OCI-LY7 (cell line): ENCODE data around the gene CCL27. TPM values are rescaled to one million over a fixed set of nuclear protein-coding genes. Genes with fewer than 3 reads are reported as not detected.

Source experiments
- BruUV-seq: library from RNA; stranded (reverse); fragments of 400-500 nt; replicated peaks from 2 replicates; lab custom pipeline; 2021; lab: Mats Ljungman, UMichigan
- CTCF ChIA-PET: fragments of 300-600 bp; sonication (Branson Sonifier 250); formaldehyde crosslinking; loops from one replicate; lab custom pipeline; 2022; ENCODE audit warnings: antibody characterized with exemption; ENCODE audit not compliant: unreplicated experiment; lab: Charles Lee
- POLR2A ChIA-PET: fragments of 300-600 bp; sonication (Branson Sonifier 250); formaldehyde crosslinking; loops from one replicate; lab custom pipeline; 2022; ENCODE audit warnings: antibody characterized with exemption; lab: Charles Lee
- DNase-seq: peaks from one replicate; pipeline ENCODE4 v3.0.0-alpha.2; 2015; ENCODE audit warnings: low spot score
- H2AFZ ChIP-seq: fragments of 200-600 bp; sonication (generic), shearing (Covaris generic); 2 replicates; pipeline ENCODE4 v1.6.1; 2014; ENCODE audit warnings: mild to moderate bottlenecking, antibody characterized with exemption, low read length, moderate library complexity
- H3K27ac ChIP-seq: fragments of 200-600 bp; sonication (generic); 2 replicates; pipeline ENCODE4 v1.5.1; 2014; ENCODE audit warnings: mixed run types, low read depth, mild to moderate bottlenecking, moderate library complexity, low read length, inconsistent platforms; ENCODE audit not compliant: poor library complexity, severe bottlenecking
- H3K36me3 ChIP-seq: fragments of 200-600 bp; sonication (generic); 2 replicates; pipeline ENCODE4 v1.6.1; 2014; ENCODE audit warnings: mild to moderate bottlenecking, antibody characterized with exemption, low read length, moderate library complexity, mixed read lengths; ENCODE audit not compliant: insufficient read depth
- H3K4me1 ChIP-seq: fragments of 200-600 bp; sonication (generic); 2 replicates; pipeline ENCODE4 v1.5.1; 2014; ENCODE audit warnings: mild to moderate bottlenecking, low read length; ENCODE audit not compliant: insufficient read depth, poor library complexity, severe bottlenecking
- H3K4me2 ChIP-seq: fragments of 200-600 bp; sonication (generic); 2 replicates; pipeline ENCODE4 v1.6.1; 2014; ENCODE audit warnings: mild to moderate bottlenecking, low read length
- H3K4me3 ChIP-seq: fragments of 200-600 bp; sonication (generic); 2 replicates; pipeline ENCODE4 v1.5.1; 2014; ENCODE audit warnings: mild to moderate bottlenecking, low read depth, low read length; ENCODE audit not compliant: poor library complexity, severe bottlenecking
- H3K79me2 ChIP-seq: fragments of 200-600 bp; sonication (generic); 2 replicates; pipeline ENCODE4 v1.6.1; 2016; ENCODE audit warnings: low read depth, mild to moderate bottlenecking, low read length, moderate library complexity, mixed read lengths; ENCODE audit not compliant: insufficient read depth
- H3K9me2 ChIP-seq: fragments of 200-600 bp; sonication (generic); 2 replicates; pipeline ENCODE4 v1.6.1; 2016; ENCODE audit warnings: mild to moderate bottlenecking, low read length, mixed read lengths; ENCODE audit not compliant: insufficient read depth
- H3K9me3 ChIP-seq: fragments of 200-600 bp; sonication (generic); 2 replicates; pipeline ENCODE4 v1.6.1; 2014; ENCODE audit warnings: mild to moderate bottlenecking, mixed run types, low read length, mixed read lengths
- H4K20me1 ChIP-seq: fragments of 200-600 bp; sonication (generic); 2 replicates; pipeline ENCODE4 v1.6.1; 2014; ENCODE audit warnings: mild to moderate bottlenecking, antibody characterized with exemption, low read length, moderate library complexity, mixed read lengths; ENCODE audit not compliant: insufficient read depth
- CTCF ChIP-seq: fragments of 200-600 bp; sonication (generic); conservative IDR thresholded peaks from 2 replicates; pipeline ENCODE4 v1.5.1; 2014; ENCODE audit warnings: mild to moderate bottlenecking, antibody characterized with exemption, low read length, moderate library complexity, mixed read lengths
- EZH2phosphoT487 ChIP-seq: fragments of 200-600 bp; sonication (generic); IDR thresholded peaks from 2 replicates; pipeline ENCODE4 v1.6.1; 2018; ENCODE audit warnings: low read depth, borderline replicate concordance, mild to moderate bottlenecking, mixed run types, antibody characterized with exemption, low read length, moderate library complexity, mixed read lengths
- intact Hi-C: fragments of 100-400 bp; cut with micrococcal nuclease; formaldehyde crosslinking; loops from one replicate; pipeline ENCODE4 v1.10.0; 2022; ENCODE audit not compliant: unreplicated experiment
- total RNA-seq, 2 experiments: library from RNA; depleted of rRNA in 1 of 2; stranded (reverse); fragments of >200 nt in 1 of 2; shearing (Covaris generic) in 1 of 2; gene quantifications; 2 replicates each; pipeline ENCODE4 v1.2.3, GENCODE V29; 2014 to 2022

The CCL27 gene
- total RNA-seq, 2 experiments from 2014 or later: 0.42 TPM; not detected in 1

- ChIA-PET CTCF (no interaction called here), POLR2A (interaction anchor here (1.0 kb wide), 1 partner anchor 9 kb away, joined by 3 read pairs; no protein-coding TSS in a partner anchor)
- Histone ChIP-seq H3K27ac (no peak within 1 kb of the TSS), H3K79me2 (no peaks in the 10 kb centered on the region), H4K20me1 (no peaks in the 10 kb centered on the region), H3K9me2 (no peaks in the 10 kb centered on the region), H3K4me1 (no peaks in the 10 kb centered on the region), H3K4me3 (no peak within 1 kb of the TSS), H2AFZ (no peak within 1 kb of the TSS), H3K36me3 (no peaks in the 10 kb centered on the region), H3K9me3 (no peaks in the 10 kb centered on the region), H3K4me2 (no peak within 1 kb of the TSS)
- DNase-seq: no peak
- no TSS peak for BruUV-seq
- intact Hi-C loops: no loop called here
- no peak for TF ChIP-seq EZH2phosphoT487
- TF ChIP-seq CTCF: no peak
Measured at GRCh38 chr9:34690983-34691935, 28.8 kb upstream of the CCL27 start, which contains the start of gene CCL19. Gene CCL19, minus strand, starts transcription at chr9:34691276. Its CDS starts 137 bp downstream, at chr9:34691139.

GRCh38 chr9:34689512-34689911 lies 27.1 kb upstream of the CCL27 start:
- no peak overlapping the region for H3K27ac ChIP-seq
- H3K9me3 ChIP-seq: no peaks in the 10 kb centered on the region
- no peak for DNase-seq
- TF ChIP-seq EZH2phosphoT487: no peak
- no peak for TF ChIP-seq CTCF
- POLR2A ChIA-PET: no interaction called here
- BruUV-seq: no TSS peak
- H3K4me3 ChIP-seq: no peak overlapping the region
- CTCF ChIA-PET: interaction anchor here (0.6 kb wide), 1 partner anchor 25 kb away, joined by 3 read pairs; no protein-coding TSS in a partner anchor
- H2AFZ ChIP-seq: no peak overlapping the region
- no peaks in the 10 kb centered on the region for H3K9me2 ChIP-seq
- no peaks in the 10 kb centered on the region for H3K79me2 ChIP-seq
- intact Hi-C loops: no loop called here
- H3K4me2 ChIP-seq: no peak overlapping the region
- H3K36me3 ChIP-seq: no peaks in the 10 kb centered on the region
- no peaks in the 10 kb centered on the region for H3K4me1 ChIP-seq
- no peaks in the 10 kb centered on the region for H4K20me1 ChIP-seq

GRCh38 chr9:34689116-34689470 lies 26.6 kb upstream of the CCL27 start:
- no peaks in the 10 kb centered on the region for H3K79me2 ChIP-seq
- H3K4me2 ChIP-seq: no peak overlapping the region
- H2AFZ ChIP-seq: no peak overlapping the region
- intact Hi-C loops: no loop called here
- CTCF ChIA-PET: interaction anchor here (0.6 kb wide), 1 partner anchor 26 kb away, joined by 3 read pairs; no protein-coding TSS in a partner anchor
- H3K4me1 ChIP-seq: no peaks in the 10 kb centered on the region
- no peaks in the 10 kb centered on the region for H3K36me3 ChIP-seq
- H3K4me3 ChIP-seq: no peak overlapping the region
- BruUV-seq: no TSS peak
- no peaks in the 10 kb centered on the region for H4K20me1 ChIP-seq
- no peak overlapping the region for H3K27ac ChIP-seq
- H3K9me2 ChIP-seq: no peaks in the 10 kb centered on the region
- no peaks in the 10 kb centered on the region for H3K9me3 ChIP-seq
- no peak for TF ChIP-seq CTCF
- no peak for TF ChIP-seq EZH2phosphoT487
- POLR2A ChIA-PET: no interaction called here
- DNase-seq: no peak
